Neural cell (in vitro differentiated cells): ENCODE data around the gene PPP1R9B.

Experiments
- CTCF ChIP-seq: fragments of 450-650 bp; IDR thresholded peaks from 2 replicates; pipeline ENCODE4 v1.5.1; 2014; ENCODE audit warnings: antibody characterized with exemption, mild to moderate bottlenecking, moderate library complexity; ENCODE audit not compliant: poor library complexity, severe bottlenecking
- EP300 ChIP-seq: fragments of 450-650 bp; conservative IDR thresholded peaks from 2 replicates; pipeline ENCODE4 v1.6.1; 2014; ENCODE audit warnings: antibody characterized with exemption, mild to moderate bottlenecking, moderate library complexity; ENCODE audit not compliant: poor library complexity, severe bottlenecking
- EZH2 ChIP-seq: fragments of 200-600, 300-800 bp; shearing (Covaris generic), sonication (generic); IDR thresholded peaks from 2 replicates; pipeline ENCODE4 v1.6.1; 2014; ENCODE audit warnings: antibody characterized with exemption, low read length, borderline replicate concordance, mild to moderate bottlenecking; ENCODE audit not compliant: insufficient read depth, poor library complexity, severe bottlenecking
- POLR2AphosphoS5 ChIP-seq: IDR thresholded peaks from 2 replicates; pipeline ENCODE4 v1.6.1; 2012
- REST ChIP-seq: IDR thresholded peaks from 2 replicates; pipeline ENCODE4 v1.6.1; 2012; ENCODE audit warnings: borderline replicate concordance
- TAF1 ChIP-seq: IDR thresholded peaks from 2 replicates; pipeline ENCODE4 v1.6.1; 2012; ENCODE audit warnings: low read depth

GRCh38 chr17:50189550-50190292 lies 39.2 kb upstream of the PPP1R9B start:
- TF ChIP-seq CTCF (no peak), POLR2AphosphoS5 (no peak), TAF1 (no peak), REST (no peak), EP300 (no peak), EZH2 (no peak)
